Thyroid gland (tissue), 4 donors: ENCODE results near the gene ABAT.

Experiments
- POLR2A ChIP-seq, 2 donors: fragments of 450-650 bp; IDR thresholded peaks; one replicate each; pipeline ENCODE4 v1.6.1; 2017; ENCODE audit warnings: antibody characterized with exemption in 2 of 2, mild to moderate bottlenecking in 2 of 2, moderate library complexity in 1 of 2
- TF ChIP-seq, protein P1 (sequence below), 6 experiments: fragments of 200-600 bp in 3 of 6; fragments of 450-650 bp in 3 of 6; sonication (generic) in 3 of 6; IDR thresholded peaks; one replicate each; pipeline ENCODE4 v1.5.1; 2016 to 2019; ENCODE audit warnings: antibody characterized with exemption in 6 of 6, mild to moderate bottlenecking in 2 of 6, inconsistent platforms in 1 of 6, moderate library complexity in 1 of 6

DNA sequence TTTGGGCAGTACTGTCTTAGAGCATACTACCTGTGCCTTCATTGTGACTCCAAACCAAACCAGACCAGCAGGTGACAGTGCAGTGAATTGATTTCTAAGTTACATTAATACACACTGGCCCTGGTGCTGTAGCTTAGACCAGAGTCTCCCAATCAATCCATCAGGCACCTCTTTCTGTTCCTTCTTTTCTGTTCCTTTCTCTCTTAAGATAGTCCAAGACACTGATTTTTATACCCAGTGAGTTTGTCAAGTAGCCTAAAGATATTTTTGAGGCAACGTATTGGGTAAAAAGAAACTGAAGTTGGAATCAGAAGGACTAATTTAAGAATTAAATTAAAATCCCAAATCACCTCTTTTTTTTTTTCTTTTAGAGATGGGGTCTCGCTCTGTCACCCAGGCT lies 43.1 kb downstream of the ABAT start:
- TF ChIP-seq, protein P1, sequence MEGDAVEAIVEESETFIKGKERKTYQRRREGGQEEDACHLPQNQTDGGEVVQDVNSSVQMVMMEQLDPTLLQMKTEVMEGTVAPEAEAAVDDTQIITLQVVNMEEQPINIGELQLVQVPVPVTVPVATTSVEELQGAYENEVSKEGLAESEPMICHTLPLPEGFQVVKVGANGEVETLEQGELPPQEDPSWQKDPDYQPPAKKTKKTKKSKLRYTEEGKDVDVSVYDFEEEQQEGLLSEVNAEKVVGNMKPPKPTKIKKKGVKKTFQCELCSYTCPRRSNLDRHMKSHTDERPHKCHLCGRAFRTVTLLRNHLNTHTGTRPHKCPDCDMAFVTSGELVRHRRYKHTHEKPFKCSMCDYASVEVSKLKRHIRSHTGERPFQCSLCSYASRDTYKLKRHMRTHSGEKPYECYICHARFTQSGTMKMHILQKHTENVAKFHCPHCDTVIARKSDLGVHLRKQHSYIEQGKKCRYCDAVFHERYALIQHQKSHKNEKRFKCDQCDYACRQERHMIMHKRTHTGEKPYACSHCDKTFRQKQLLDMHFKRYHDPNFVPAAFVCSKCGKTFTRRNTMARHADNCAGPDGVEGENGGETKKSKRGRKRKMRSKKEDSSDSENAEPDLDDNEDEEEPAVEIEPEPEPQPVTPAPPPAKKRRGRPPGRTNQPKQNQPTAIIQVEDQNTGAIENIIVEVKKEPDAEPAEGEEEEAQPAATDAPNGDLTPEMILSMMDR (IDR thresholded peaks at IDR 0.05): no peak
- TF ChIP-seq POLR2A (IDR thresholded peaks at IDR 0.05): no peak
